Measurements from ENCODE around the gene EPHB1.

DNA sequence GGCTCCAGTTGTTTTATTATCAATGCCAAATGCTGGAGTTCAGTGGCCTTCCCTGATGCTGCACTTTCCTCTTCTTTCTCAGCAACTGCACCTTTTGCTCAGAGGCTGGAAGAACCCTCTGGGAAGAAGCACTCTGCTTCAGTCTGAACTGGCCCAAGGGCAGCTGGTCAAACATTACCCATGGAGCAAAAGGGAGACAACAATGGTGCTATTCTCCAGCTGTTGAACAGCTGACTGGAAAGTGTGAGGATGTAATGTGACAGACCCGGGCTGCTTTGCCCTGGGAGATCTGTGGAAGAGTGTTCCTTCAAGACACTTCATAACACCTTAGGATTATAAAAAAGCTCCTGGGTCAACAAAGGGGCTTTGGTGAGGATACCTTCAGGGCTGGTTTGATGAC is 84.9 kb downstream of the EPHB1 start:
- no peak for TF ChIP-seq TAF1 (conservative IDR thresholded peaks at IDR 0.05)
- TF ChIP-seq, protein P1, sequence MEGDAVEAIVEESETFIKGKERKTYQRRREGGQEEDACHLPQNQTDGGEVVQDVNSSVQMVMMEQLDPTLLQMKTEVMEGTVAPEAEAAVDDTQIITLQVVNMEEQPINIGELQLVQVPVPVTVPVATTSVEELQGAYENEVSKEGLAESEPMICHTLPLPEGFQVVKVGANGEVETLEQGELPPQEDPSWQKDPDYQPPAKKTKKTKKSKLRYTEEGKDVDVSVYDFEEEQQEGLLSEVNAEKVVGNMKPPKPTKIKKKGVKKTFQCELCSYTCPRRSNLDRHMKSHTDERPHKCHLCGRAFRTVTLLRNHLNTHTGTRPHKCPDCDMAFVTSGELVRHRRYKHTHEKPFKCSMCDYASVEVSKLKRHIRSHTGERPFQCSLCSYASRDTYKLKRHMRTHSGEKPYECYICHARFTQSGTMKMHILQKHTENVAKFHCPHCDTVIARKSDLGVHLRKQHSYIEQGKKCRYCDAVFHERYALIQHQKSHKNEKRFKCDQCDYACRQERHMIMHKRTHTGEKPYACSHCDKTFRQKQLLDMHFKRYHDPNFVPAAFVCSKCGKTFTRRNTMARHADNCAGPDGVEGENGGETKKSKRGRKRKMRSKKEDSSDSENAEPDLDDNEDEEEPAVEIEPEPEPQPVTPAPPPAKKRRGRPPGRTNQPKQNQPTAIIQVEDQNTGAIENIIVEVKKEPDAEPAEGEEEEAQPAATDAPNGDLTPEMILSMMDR (IDR thresholded peaks at IDR 0.05; ENCODE audit: low read depth, low read length, missing input control): no peak
